Endothelial cell of umbilical vein (primary cell): ENCODE data around the gene COL23A1. TPM values are rescaled to one million over a fixed set of nuclear protein-coding genes. Genes with fewer than 3 reads are reported as not detected.

ENCODE experiments used
- BruUV-seq: library from RNA; stranded (reverse); fragments of 400-500 nt; replicated peaks from 2 replicates; lab custom pipeline; 2021; lab: Mats Ljungman, UMichigan
- CTCF ChIA-PET: fragments of 300-600, 350-600 bp; sonication (Branson Sonifier 250); formaldehyde crosslinking; loops from one replicate; lab custom pipeline; 2021; ENCODE audit warnings: antibody characterized with exemption, inconsistent platforms; lab: Charles Lee
- POLR2A ChIA-PET: fragments of 300-600, 350-600 bp; sonication (Branson Sonifier 250); formaldehyde crosslinking; loops from one replicate; lab custom pipeline; 2021; ENCODE audit warnings: antibody characterized with exemption, inconsistent platforms; lab: Charles Lee
- DNase-seq: peaks from one replicate; pipeline ENCODE4 v3.0.0-alpha.2; 2011; ENCODE audit warnings: low read depth, low spot score
- FAIRE-seq: peaks from 2 replicates; lab custom pipeline; 2011; peaks lifted over from hg19 to GRCh38; lab: Jason Lieb, UNC
- H2AFZ ChIP-seq: 2 replicates; pipeline ENCODE4 v1.6.0; 2012; ENCODE audit warnings: low read depth, low read length, control low read depth, inconsistent platforms
- H3K27ac ChIP-seq: 2 replicates; pipeline ENCODE4 v1.5.1; 2011; ENCODE audit warnings: low read depth, mild to moderate bottlenecking, control low read depth, low read length, moderate library complexity; ENCODE audit not compliant: insufficient read depth
- H3K27me3 ChIP-seq, 2 experiments: 2 replicates each; pipeline versions ENCODE4 v1.6.0 to v1.6.1; 2011; ENCODE audit warnings: low read length in 2 of 2, mixed read lengths in 1 of 2; ENCODE audit not compliant: control insufficient read depth in 2 of 2, insufficient read depth in 2 of 2
- H3K36me3 ChIP-seq, 2 experiments: 2 replicates in 1 of 2; 3 replicates in 1 of 2; pipeline ENCODE4 v1.5.1; 2011; ENCODE audit warnings: low read length in 2 of 2, mild to moderate bottlenecking in 1 of 2, moderate library complexity in 1 of 2; ENCODE audit not compliant: control insufficient read depth in 2 of 2, insufficient read depth in 2 of 2; ENCODE audit errors: extremely low read depth in 1 of 2
- H3K4me1 ChIP-seq: 3 replicates; pipeline ENCODE4 v1.5.1; 2011; ENCODE audit warnings: mild to moderate bottlenecking, low read length; ENCODE audit not compliant: control insufficient read depth, insufficient read depth; ENCODE audit errors: extremely low read depth
- H3K4me2 ChIP-seq: 2 replicates; pipeline ENCODE4 v1.6.1; 2011; ENCODE audit warnings: low read length, control low read depth, mixed read lengths; ENCODE audit not compliant: insufficient read depth
- H3K4me3 ChIP-seq, 3 experiments: fragments of 200-600 bp in 1 of 3; sonication (generic), shearing (Covaris generic) in 1 of 3; replicated peaks in 1 of 3; 2 replicates each; pipeline ENCODE4 v1.5.1; 2011 to 2016; ENCODE audit warnings: control low read depth in 3 of 3, low read length in 3 of 3, mild to moderate bottlenecking in 2 of 3, inconsistent platforms in 1 of 3, low read depth in 1 of 3, moderate library complexity in 1 of 3; ENCODE audit not compliant: insufficient read depth in 1 of 3
- H3K79me2 ChIP-seq: 2 replicates; pipeline ENCODE4 v1.6.0; 2012; ENCODE audit warnings: low read length, inconsistent platforms; ENCODE audit not compliant: control insufficient read depth, insufficient read depth
- H3K9ac ChIP-seq: replicated peaks from 2 replicates; pipeline ENCODE3; 2011; ENCODE audit warnings: low read length, control low read depth; ENCODE audit not compliant: insufficient read depth; ENCODE audit errors: extremely low read depth
- H3K9me1 ChIP-seq: replicated peaks from 3 replicates; pipeline ENCODE4 v1.6.0; 2011; ENCODE audit warnings: mild to moderate bottlenecking, low read length; ENCODE audit not compliant: control insufficient read depth, insufficient read depth; ENCODE audit errors: extremely low read depth
- H3K9me3 ChIP-seq: replicated peaks from 2 replicates; pipeline ENCODE4 v1.5.1; 2012; ENCODE audit warnings: low read length, inconsistent platforms; ENCODE audit not compliant: control insufficient read depth, insufficient read depth
- H4K20me1 ChIP-seq: replicated peaks from 2 replicates; pipeline ENCODE3; 2011; ENCODE audit warnings: mild to moderate bottlenecking, low read length; ENCODE audit not compliant: control insufficient read depth, insufficient read depth; ENCODE audit errors: extremely low read depth
- EZH2 ChIP-seq: IDR thresholded peaks from 2 replicates; pipeline ENCODE4 v1.6.1; 2012; ENCODE audit warnings: borderline replicate concordance, low read depth, mild to moderate bottlenecking, moderate library complexity, low read length, inconsistent platforms; ENCODE audit not compliant: severe bottlenecking
- FOS ChIP-seq: IDR thresholded peaks from 2 replicates; pipeline ENCODE4 v1.6.1; 2011; ENCODE audit warnings: mild to moderate bottlenecking, low read length, moderate library complexity, borderline replicate concordance; ENCODE audit not compliant: insufficient read depth
- GATA2 ChIP-seq: IDR thresholded peaks from 2 replicates; pipeline ENCODE4 v1.7.0; 2011; ENCODE audit warnings: low read depth, mild to moderate bottlenecking, moderate library complexity, mixed read lengths, low read length; ENCODE audit not compliant: insufficient read length, insufficient read depth
- JUN ChIP-seq: IDR thresholded peaks from 2 replicates; pipeline ENCODE4 v1.6.1; 2011; ENCODE audit warnings: borderline replicate concordance, low read depth; ENCODE audit not compliant: insufficient read length, insufficient read depth
- MYC ChIP-seq: IDR thresholded peaks from one replicate; pipeline ENCODE4 v1.6.1; 2011; ENCODE audit warnings: mild to moderate bottlenecking, low read depth, low read length
- POLR2A ChIP-seq: IDR thresholded peaks from 2 replicates; pipeline ENCODE4 v1.6.1; 2012; ENCODE audit warnings: low read depth, mild to moderate bottlenecking, control low read depth, low read length
- POLR2AphosphoS5 ChIP-seq: IDR thresholded peaks from 2 replicates; pipeline ENCODE4 v1.6.1; 2012; ENCODE audit warnings: low read depth, mild to moderate bottlenecking, control low read depth, low read length, moderate library complexity; ENCODE audit not compliant: insufficient read depth
- dilution Hi-C: fragments of 300-500 bp; cut with MboI; formaldehyde crosslinking; loops from one replicate; pipeline ENCODE4 v1.15.0; 2019; ENCODE audit warnings: low sequenced_read_pairs; ENCODE audit not compliant: extremely low pct_ligation_motif_present
- intact Hi-C: fragments of 100-400 bp; cut with micrococcal nuclease; formaldehyde crosslinking; loops from one replicate; pipeline ENCODE4 v1.10.0; 2022
- polyA plus RNA-seq, 4 experiments: library from polyadenylated mRNA; depleted of rRNA in 3 of 4; stranded (reverse) in 3 of 4; unstranded in 1 of 4; fragments of >200 nt; gene quantifications; 2 replicates each; pipeline versions ENCODE4 v1.2.1 to v1.2.3, GENCODE V29; 2011 to 2012; ENCODE audit warnings: missing spikeins in 1 of 4
- total RNA-seq: library from RNA; stranded (reverse); gene quantifications from 2 replicates; pipeline ENCODE4 v1.2.3, GENCODE V29; 2021
- TF ChIP-seq, protein P1 (sequence below), 2 donors: IDR thresholded peaks; 1 replicate in 1 of 2; 2 replicates in 1 of 2; pipeline ENCODE4 v1.5.1; 2011; ENCODE audit warnings: low read length in 2 of 2, mild to moderate bottlenecking in 2 of 2, moderate library complexity in 2 of 2, control low read depth in 1 of 2, inconsistent platforms in 1 of 2, low read depth in 1 of 2; ENCODE audit not compliant: insufficient read depth in 1 of 2; ENCODE audit errors: extremely low read depth in 1 of 2
- TF ChIP-seq, protein P2 (sequence below): IDR thresholded peaks from 2 replicates; pipeline ENCODE4 v1.6.1; 2011; ENCODE audit not compliant: insufficient read depth, insufficient read length

Gene COL23A1
- total and polyA plus RNA-seq, 2 donors (not counting 3 experiments of a cell fraction or from before 2014, with no cell fraction given), result not detected

DNA sequence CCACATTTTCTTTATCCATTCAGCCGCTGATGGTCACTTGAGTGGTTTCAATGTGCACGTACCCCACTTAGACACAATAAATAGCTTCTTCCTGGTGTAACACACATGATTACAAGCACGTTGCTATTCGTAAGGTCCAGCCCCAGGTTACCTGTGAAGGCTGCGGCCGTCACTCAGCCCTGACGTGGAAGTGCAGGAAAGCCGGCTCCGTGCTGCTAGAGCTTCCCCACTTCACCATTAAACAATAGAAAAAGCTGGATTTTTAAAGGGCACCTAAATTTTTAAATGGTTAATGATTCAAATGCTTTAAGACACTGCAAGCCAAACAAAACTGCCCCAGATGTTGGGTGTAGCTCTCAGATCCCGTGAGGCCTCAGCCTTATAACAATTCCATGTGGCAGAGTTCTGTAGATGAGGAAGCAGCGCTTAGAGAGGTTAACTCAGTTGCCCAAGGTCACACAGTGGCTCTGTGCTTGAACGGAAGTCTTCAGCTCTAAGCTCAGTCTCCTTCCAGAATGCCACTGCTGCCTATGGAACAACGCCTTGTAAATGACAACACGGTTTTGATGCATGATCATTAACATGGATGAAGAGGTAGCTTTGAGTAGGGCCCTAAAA lies 125.7 kb downstream of the COL23A1 start:
- Histone ChIP-seq H3K4me1 (no peaks in the 10 kb centered on the region), H3K9me3 (no peaks in the 10 kb centered on the region), H3K27ac (no peak overlapping the region), H4K20me1 (no peaks in the 10 kb centered on the region), H3K27me3 (no peaks in the 10 kb centered on the region), H3K4me2 (no peak overlapping the region), H3K4me3 (no peak overlapping the region), H3K9ac (no peak overlapping the region), H3K9me1 (no peaks in the 10 kb centered on the region), H3K36me3 (no peaks in the 10 kb centered on the region), H2AFZ (no peak overlapping the region), H3K79me2 (no peaks in the 10 kb centered on the region)
- TF ChIP-seq EZH2 (no peak), GATA2 (no peak), POLR2A (no peak), MYC (no peak), FOS (no peak), POLR2AphosphoS5 (no peak), JUN (no peak)
- TF ChIP-seq, protein P1, sequence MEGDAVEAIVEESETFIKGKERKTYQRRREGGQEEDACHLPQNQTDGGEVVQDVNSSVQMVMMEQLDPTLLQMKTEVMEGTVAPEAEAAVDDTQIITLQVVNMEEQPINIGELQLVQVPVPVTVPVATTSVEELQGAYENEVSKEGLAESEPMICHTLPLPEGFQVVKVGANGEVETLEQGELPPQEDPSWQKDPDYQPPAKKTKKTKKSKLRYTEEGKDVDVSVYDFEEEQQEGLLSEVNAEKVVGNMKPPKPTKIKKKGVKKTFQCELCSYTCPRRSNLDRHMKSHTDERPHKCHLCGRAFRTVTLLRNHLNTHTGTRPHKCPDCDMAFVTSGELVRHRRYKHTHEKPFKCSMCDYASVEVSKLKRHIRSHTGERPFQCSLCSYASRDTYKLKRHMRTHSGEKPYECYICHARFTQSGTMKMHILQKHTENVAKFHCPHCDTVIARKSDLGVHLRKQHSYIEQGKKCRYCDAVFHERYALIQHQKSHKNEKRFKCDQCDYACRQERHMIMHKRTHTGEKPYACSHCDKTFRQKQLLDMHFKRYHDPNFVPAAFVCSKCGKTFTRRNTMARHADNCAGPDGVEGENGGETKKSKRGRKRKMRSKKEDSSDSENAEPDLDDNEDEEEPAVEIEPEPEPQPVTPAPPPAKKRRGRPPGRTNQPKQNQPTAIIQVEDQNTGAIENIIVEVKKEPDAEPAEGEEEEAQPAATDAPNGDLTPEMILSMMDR (IDR thresholded peaks at IDR 0.05; ENCODE audit: extremely low read depth in 1 of 2, insufficient read depth in 1 of 2, low read depth in 1 of 2, low read length in 2 of 2), result no peak
- TF ChIP-seq, protein P2, sequence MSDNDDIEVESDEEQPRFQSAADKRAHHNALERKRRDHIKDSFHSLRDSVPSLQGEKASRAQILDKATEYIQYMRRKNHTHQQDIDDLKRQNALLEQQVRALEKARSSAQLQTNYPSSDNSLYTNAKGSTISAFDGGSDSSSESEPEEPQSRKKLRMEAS, result no peak
- ChIA-PET POLR2A (no interaction called here), CTCF (no interaction called here)
- intact Hi-C loops (loop anchor here (5.0 kb wide), 1 partner anchor 182 kb away; no protein-coding TSS in a partner anchor), dilution Hi-C loops (no loop called here)
- no peak for FAIRE-seq
- no peak for DNase-seq
- BruUV-seq, result no TSS peak
